Stimulated activated CD4-positive, alpha-beta T cell treated with anti-CD3 and anti-CD28 coated beads, Interleukin-2, amount 100 ng/mL, for 4 hours (primary cell): ENCODE results near the gene TMSB4X.
"Not testable (repeated sequence)": the region's sequence is repeated elsewhere in the genome, so short reads cannot be mapped to it uniquely, and the experiment has no call there.

Source experiments
- DNase-seq: peaks from one replicate; pipeline ENCODE4 v3.0.0-alpha.2; 2020; ENCODE audit warnings: low read depth

The TMSB4X gene

GRCh38 chrX:12955882-12956703 is 18.8 kb upstream of the TMSB4X start:
- DNase-seq, result no peak

DNA sequence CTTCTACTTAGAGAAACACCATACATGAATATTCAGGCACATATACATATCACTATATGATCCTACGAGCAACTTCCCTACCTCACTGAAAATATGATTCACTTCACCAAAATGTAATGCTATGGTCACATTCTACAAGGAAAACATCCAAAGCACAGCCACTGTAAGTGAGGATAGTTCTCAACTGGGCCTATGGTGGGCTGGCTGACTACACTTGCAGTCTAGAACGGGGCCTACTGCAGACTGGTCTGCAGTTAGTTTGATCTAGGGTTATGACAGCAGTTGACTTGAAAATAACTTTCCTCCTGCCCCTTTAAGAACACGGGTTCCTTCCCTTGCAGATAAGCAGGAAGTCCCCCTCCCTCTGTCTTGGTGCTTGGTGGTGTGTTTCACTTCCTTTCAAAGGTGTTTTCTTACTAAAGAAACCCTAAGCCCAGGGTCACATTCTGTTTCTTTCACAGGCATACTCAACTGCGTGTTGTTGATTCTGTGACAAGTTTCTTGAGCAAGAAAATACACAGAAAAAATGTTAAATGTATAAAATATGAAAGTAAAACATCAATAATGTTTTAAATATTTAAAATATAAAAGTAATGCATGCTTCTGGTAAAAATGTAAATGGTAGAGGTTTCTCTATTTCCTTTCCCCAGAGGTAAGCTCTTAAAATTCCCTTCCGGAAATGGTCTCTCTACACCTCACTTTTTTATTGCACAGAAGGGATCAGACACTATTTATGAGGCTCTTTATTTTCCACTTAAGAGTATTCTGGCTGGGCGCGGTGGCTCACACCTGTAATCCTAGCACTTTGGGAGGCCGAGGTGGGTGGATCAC is 18.0 kb upstream of the TMSB4X start:
- DNase-seq, result no peak

DNA sequence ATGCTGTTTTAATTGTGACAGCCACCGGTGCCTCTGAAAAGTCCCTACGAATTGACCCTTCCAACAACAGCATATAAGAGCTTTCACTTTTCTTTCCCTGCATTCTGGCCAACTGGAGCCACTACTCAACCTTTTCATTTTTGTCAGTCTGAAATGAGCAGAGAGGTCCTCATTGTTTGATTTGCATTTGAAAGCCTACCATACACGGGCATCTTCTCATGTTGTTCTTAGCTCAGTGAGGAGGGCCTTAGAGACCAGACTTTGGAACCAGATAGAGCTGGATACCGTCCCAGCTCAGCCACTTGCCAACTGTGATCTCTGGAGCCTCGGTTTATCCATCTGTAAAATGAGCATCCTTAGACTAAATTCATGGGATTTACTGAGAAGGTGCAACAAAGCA is 16.9 kb upstream of the TMSB4X start:
- no peak for DNase-seq

DNA sequence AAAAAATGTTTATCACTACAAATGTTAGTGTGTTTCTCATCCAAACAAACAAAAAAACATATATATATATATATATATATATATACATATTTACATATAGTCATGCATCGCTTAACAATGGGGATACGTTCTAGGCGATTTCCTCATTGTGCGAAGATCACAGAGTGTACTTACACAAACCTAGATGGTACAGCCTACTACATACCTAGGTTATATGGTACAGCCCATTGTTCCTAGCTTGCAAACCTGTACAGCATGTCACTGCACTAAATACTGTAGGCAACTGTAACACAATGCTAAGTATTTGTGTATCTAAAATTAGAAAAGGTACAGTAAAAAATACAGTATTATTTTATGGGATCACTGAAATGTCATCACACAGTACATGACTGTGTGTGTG is 16.4 kb upstream of the TMSB4X start:
- no peak for DNase-seq

DNA sequence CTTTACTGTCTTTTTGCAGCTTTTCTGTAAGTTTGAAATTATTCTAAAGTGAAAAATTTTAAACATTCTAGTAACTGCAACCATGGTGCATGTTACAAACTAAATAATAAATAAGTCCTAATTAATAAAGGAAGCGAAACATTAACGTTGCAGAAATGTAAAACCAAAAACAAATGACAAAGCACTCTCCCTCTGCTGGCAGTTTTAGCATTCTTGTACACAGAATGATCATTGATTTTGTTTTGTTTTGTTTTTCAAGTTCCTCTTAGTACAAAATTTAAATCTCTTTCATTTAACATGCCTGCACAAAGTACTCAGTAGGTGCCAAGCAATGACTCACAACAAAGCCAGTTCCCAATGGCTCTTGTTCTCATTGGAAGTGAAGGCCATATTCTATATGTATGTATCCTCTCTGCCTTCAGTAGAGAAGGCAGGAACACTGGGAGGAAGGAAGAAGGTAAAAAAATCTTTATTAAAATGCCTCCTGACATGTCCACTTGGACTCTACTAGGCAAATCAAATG is 13.7 kb upstream of the TMSB4X start:
- no peak for DNase-seq

GRCh38 chrX:12962041-12962504 is 12.8 kb upstream of the TMSB4X start:
- no peak for DNase-seq

- not testable (repeated sequence) for DNase-seq
Measured at GRCh38 chrX:12963210-12963850, 11.6 kb upstream of the TMSB4X start.

DNA sequence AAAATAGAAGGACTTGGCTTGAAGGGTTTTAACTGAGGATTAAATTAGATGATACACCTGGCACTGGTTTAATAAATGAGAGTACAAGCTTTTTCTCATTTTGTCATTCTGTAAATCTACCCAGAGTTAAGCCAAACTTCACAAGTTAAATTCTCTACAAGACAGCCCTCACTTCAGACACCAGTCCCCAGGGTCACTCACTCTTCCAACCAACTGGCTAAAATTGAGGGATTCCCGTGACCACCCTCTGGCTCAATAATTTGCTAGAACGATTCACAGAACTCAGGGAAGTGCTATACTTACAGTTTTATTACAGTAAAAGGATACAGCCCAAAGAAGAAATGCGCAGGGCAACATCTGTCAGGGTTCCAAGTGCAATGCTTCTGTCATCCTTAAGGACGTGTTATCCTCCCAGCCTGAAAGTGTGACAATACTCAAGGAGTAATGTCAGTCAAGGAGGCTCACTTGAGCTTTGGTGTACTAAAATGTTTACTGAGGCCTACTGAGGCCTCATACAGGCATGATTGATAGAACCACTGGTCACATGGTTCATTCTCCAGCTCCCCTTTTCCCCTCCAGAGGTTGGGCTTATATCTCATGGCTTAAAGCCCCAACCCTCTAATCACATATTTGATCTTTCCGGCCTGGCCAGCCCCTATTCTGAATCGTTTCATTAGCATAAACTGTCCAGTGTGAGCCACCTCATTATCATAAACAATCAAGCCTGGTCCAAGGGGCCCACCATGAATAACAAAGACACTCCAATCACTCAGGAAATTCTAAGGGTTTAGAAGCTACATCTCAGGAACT is 9.6 kb upstream of the TMSB4X start:
- DNase-seq, result no peak

GRCh38 chrX:12966151-12966550 is 8.8 kb upstream of the TMSB4X start:
- no peak for DNase-seq

DNA sequence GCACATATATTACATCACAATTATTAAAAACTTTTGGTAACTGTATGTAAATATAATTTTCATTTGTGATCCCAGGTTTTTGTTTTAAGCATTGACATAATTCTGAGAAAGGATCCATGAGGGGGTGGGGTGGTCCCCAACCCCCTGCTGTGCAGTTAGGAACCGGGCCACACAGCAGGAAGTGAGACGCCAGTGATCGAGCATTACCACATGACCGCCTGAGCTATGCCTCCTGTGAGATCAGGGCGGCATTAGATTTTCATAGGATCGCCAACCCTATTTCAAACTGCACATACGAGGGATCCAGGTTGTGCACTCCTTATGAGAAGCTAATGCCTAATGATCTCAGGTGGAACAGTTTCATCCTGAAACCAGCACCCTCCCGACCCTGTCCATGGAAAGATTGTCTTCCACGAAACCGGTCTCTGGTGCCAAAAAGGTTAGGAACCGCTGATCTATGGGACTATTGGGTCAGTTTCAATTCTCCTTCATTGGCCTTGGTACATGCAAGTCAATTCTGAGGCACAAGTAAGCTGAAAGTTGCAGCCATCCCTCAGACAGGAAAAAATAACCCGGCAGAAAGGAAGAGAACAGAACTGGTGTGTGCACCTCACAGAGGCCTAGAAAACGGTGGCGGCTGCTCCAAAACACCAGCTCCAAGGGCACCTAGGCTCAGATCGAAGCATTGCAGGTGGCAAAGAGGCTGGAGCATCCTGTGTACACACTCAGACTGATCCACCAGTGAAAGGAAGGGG is 7.0 kb upstream of the TMSB4X start:
- no peak for DNase-seq

DNA sequence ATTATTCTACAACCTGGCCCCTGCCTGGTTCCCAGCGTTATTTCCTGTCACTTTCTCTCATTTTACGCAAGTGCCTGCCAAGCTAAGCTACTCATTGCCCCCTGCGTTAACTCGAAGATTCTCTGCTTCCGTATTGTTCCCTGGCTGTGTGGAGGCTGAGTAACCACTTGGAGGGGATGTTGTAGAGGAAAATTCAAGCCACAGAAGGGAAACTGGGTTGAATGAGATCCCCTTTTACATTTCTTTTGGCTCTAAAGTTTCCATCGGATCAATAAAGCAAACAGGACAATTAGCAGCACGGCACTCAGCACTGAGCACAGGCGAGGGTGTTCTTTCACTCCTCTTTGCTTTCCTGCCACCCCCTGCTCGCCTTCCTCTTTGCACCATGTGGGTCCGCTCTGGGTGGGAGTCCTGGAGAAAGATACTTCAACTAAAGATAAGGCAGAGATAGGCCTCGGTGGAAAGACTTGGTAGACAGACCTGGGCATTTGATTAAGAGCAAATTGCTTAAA is 4.2 kb upstream of the TMSB4X start:
- no peak for DNase-seq

- DNase-seq, result no peak
Measured at GRCh38 chrX:12971282-12972003, 3.5 kb upstream of the TMSB4X start.

- DNase-seq, result no peak
Measured at GRCh38 chrX:12972243-12972642, 2.7 kb upstream of the TMSB4X start.

- DNase-seq, result no peak
Measured at GRCh38 chrX:12972878-12973560, 1.9 kb upstream of the TMSB4X start.

- no peak for DNase-seq
Measured at GRCh38 chrX:12973561-12974304, 1.2 kb upstream of the TMSB4X start.

- no peak for DNase-seq
Measured at GRCh38 chrX:12974305-12974795, 560 bp upstream of the TMSB4X start.

DNA sequence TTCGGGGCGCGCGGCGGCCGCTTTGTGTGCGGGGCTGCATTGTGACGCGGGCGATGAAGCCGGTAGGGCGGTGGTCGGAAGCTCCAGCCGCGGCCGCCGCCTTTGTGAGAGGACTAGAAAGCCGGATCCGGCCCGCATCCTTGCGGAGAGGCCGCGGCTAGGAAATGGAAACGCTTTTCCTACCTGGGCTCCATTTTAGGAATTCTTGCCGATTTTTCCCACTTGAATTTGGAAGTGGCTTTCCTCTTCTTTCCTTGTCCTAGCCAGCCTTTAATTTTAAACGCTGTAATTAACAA is 708 bp downstream of the TMSB4X start:
- no peak for DNase-seq

DNA sequence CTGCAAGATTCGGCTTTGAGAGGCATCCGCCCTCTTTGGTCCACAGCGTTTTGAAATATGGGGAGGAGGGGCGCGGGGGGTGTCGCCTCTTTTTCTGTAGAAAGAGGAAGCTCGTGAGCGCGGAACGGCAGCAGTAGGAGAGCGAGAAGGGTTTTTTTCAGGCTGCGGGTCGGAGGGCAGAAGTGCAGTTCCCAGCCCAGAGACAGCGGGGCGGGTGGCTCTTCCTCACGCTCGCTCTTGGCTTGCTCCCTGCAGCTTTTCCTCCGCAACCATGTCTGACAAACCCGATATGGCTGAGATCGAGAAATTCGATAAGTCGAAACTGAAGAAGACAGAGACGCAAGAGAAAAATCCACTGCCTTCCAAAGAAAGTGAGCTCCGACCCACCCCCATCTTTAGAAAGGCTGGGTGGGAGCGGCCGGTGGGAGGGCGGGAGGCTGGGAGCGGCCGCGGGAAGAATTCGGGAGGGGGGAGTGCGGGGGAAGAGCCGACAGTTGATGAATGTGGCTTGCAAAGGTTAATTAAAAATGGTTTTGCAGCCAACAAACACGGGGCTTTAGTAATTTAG is 1.2 kb downstream of the TMSB4X start:
- DNase-seq, result no peak
